Neural cell (in vitro differentiated cells): ENCODE data around the gene MYO3B. TPM values are rescaled to one million over a fixed set of nuclear protein-coding genes. Genes with fewer than 3 reads are reported as not detected.

Experiments used
- H2AFZ ChIP-seq: fragments of 200-600, 300-800 bp; sonication (generic), shearing (Covaris generic); 2 replicates; pipeline ENCODE4 v1.6.0; 2014; ENCODE audit warnings: low read depth, mild to moderate bottlenecking, antibody characterized with exemption, low read length, moderate library complexity
- H3F3A ChIP-seq: fragments of 200-600 bp; shearing (Covaris generic); 2 replicates; pipeline ENCODE4 v1.6.1; 2016; ENCODE audit warnings: mild to moderate bottlenecking, moderate library complexity, mixed read lengths, antibody characterized with exemption, low read length; ENCODE audit not compliant: insufficient read depth, poor library complexity, severe bottlenecking
- H3K27ac ChIP-seq: fragments of 200-600, 300-800 bp; sonication (generic), shearing (Covaris generic); 2 replicates; pipeline ENCODE4 v1.5.1; 2014; ENCODE audit warnings: mild to moderate bottlenecking, low read length, moderate library complexity
- H3K27me3 ChIP-seq: fragments of 300-800, 200-600 bp; sonication (generic), shearing (Covaris generic); 2 replicates; pipeline ENCODE4 v1.6.0; 2014; ENCODE audit warnings: mild to moderate bottlenecking, low read depth, low read length, moderate library complexity; ENCODE audit not compliant: insufficient read depth
- H3K36me3 ChIP-seq: fragments of 300-800, 200-600 bp; sonication (generic), shearing (Covaris generic); 2 replicates; pipeline ENCODE4 v1.5.1; 2014; ENCODE audit warnings: mild to moderate bottlenecking, antibody characterized with exemption, low read length, moderate library complexity; ENCODE audit not compliant: insufficient read depth
- H3K4me2 ChIP-seq: fragments of 300-800, 200-600 bp; sonication (generic), shearing (Covaris generic); 2 replicates; pipeline ENCODE4 v1.6.0; 2014; ENCODE audit warnings: mild to moderate bottlenecking, low read length
- H3K4me3 ChIP-seq: fragments of 300-800, 200-600 bp; sonication (generic), shearing (Covaris generic); 2 replicates; pipeline ENCODE4 v1.5.1; 2014; ENCODE audit warnings: mild to moderate bottlenecking, low read length, moderate library complexity
- H3K79me2 ChIP-seq: fragments of 200-600 bp; shearing (Covaris generic); replicated peaks from 2 replicates; pipeline ENCODE4 v1.6.0; 2014; ENCODE audit warnings: mild to moderate bottlenecking, low read length, moderate library complexity; ENCODE audit not compliant: insufficient read depth
- H3K9ac ChIP-seq: fragments of 300-800, 200-600 bp; sonication (generic), shearing (Covaris generic); 2 replicates; pipeline ENCODE4 v1.6.1; 2016; ENCODE audit warnings: mild to moderate bottlenecking, low read length, mixed read lengths
- H3K9me2 ChIP-seq: fragments of 200-600 bp; shearing (Covaris generic); 2 replicates; pipeline ENCODE4 v1.6.1; 2016; ENCODE audit warnings: mild to moderate bottlenecking, low read length, mixed read lengths; ENCODE audit not compliant: insufficient read depth
- H3K9me3 ChIP-seq: fragments of 200-600, 300-800 bp; sonication (generic), shearing (Covaris generic); 2 replicates; pipeline ENCODE4 v1.6.1; 2016; ENCODE audit warnings: mild to moderate bottlenecking, mixed run types, low read length, moderate library complexity, mixed read lengths
- H4K20me1 ChIP-seq: fragments of 200-600 bp; shearing (Covaris generic); 2 replicates; pipeline ENCODE4 v1.6.1; 2016; ENCODE audit warnings: mild to moderate bottlenecking, mixed run types; ENCODE audit not compliant: insufficient read depth
- EP300 ChIP-seq: fragments of 450-650 bp; conservative IDR thresholded peaks from 2 replicates; pipeline ENCODE4 v1.6.1; 2014; ENCODE audit warnings: antibody characterized with exemption, mild to moderate bottlenecking, moderate library complexity; ENCODE audit not compliant: poor library complexity, severe bottlenecking
- EZH2 ChIP-seq: fragments of 200-600, 300-800 bp; shearing (Covaris generic), sonication (generic); IDR thresholded peaks from 2 replicates; pipeline ENCODE4 v1.6.1; 2014; ENCODE audit warnings: antibody characterized with exemption, low read length, borderline replicate concordance, mild to moderate bottlenecking; ENCODE audit not compliant: insufficient read depth, poor library complexity, severe bottlenecking
- MXI1 ChIP-seq: fragments of 450-650 bp; conservative IDR thresholded peaks from 2 replicates; pipeline ENCODE4 v1.6.1; 2014; ENCODE audit warnings: antibody characterized with exemption, mild to moderate bottlenecking; ENCODE audit not compliant: poor library complexity, severe bottlenecking
- POLR2AphosphoS5 ChIP-seq: IDR thresholded peaks from 2 replicates; pipeline ENCODE4 v1.6.1; 2012
- RAD21 ChIP-seq: fragments of 450-650 bp; conservative IDR thresholded peaks from 2 replicates; pipeline ENCODE4 v1.6.1; 2014; ENCODE audit warnings: antibody characterized with exemption, mild to moderate bottlenecking, moderate library complexity
- REST ChIP-seq: IDR thresholded peaks from 2 replicates; pipeline ENCODE4 v1.6.1; 2012; ENCODE audit warnings: borderline replicate concordance
- SMC3 ChIP-seq: fragments of 450-650 bp; conservative IDR thresholded peaks from 2 replicates; pipeline ENCODE4 v1.6.1; 2014; ENCODE audit warnings: antibody characterized with exemption, mild to moderate bottlenecking, moderate library complexity; ENCODE audit not compliant: poor library complexity
- TAF1 ChIP-seq: IDR thresholded peaks from 2 replicates; pipeline ENCODE4 v1.6.1; 2012; ENCODE audit warnings: low read depth
- polyA plus RNA-seq: library from polyadenylated mRNA; depleted of rRNA; stranded (reverse); fragments of >200 nt; gene quantifications from 2 replicates; pipeline ENCODE4 v1.2.3, GENCODE V29; 2014
- TF ChIP-seq, protein P1 (sequence below): fragments of 450-650 bp; IDR thresholded peaks from 2 replicates; pipeline ENCODE4 v1.5.1; 2014; ENCODE audit warnings: antibody characterized with exemption, mild to moderate bottlenecking, moderate library complexity; ENCODE audit not compliant: poor library complexity, severe bottlenecking

Gene MYO3B
- polyA plus RNA-seq, 1 donor from 2014 or later: 0.11 TPM

DNA sequence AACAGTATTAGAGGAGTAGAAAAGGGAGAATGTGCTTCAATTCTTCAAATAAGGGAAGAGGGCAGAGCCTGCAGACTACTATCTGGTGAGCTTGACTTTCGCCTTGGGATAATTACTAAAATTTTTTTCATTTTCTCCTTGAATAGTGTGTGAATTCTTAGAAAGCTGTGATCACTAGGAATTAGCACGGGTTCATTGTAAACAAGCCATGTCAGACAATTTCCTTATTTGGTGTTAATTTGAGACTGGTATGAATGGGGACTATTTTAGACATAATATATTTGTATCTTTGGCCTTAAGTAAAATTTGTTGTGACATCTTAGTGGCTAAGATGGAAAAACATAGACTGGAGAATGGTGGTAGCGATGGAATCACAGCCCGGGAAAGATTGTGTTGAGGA lies 66.6 kb downstream of the MYO3B start:
- Histone ChIP-seq H3K9me3 (no peaks in the 10 kb centered on the region), H3K79me2 (no peaks in the 10 kb centered on the region), H3K4me2 (no peak overlapping the region), H3K27me3 (no peaks in the 10 kb centered on the region), H3K4me3 (no peak overlapping the region), H2AFZ (no peak overlapping the region), H3F3A (no peaks in the 10 kb centered on the region), H3K9me2 (no peaks in the 10 kb centered on the region), H4K20me1 (no peaks in the 10 kb centered on the region), H3K27ac (no peak overlapping the region), H3K9ac (no peak overlapping the region), H3K36me3 (no peaks in the 10 kb centered on the region)
- TF ChIP-seq POLR2AphosphoS5: no peak
- TF ChIP-seq RAD21: no peak
- TF ChIP-seq TAF1: no peak

DNA sequence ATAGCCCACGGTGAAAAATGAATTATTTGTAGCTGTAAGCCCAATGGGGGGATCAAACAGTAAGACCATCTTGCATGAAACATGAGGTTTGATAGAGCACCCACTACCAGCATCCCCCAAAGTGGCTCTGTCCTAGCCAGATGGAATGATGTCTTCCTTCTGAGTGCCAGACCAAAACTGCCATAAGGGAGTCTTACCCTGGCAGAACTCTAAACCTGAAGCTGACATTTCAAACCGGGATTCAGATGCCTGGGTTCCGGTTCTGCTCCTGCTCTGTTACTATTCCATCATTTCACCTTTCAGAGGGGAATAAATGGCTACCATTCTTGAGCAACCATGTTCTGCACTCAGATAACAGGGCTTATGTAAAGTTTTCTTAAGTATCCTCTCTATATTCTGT lies 67.4 kb downstream of the MYO3B start:
- Histone ChIP-seq H3K36me3 (no peaks in the 10 kb centered on the region), H3K4me3 (no peak overlapping the region), H3K27me3 (no peaks in the 10 kb centered on the region), H3K4me2 (no peak overlapping the region), H3K9me3 (no peaks in the 10 kb centered on the region), H3K27ac (no peak overlapping the region), H3K79me2 (no peaks in the 10 kb centered on the region), H3F3A (no peaks in the 10 kb centered on the region), H3K9ac (no peak overlapping the region), H3K9me2 (no peaks in the 10 kb centered on the region), H4K20me1 (no peaks in the 10 kb centered on the region), H2AFZ (no peak overlapping the region)
- TF ChIP-seq MXI1 (no peak), REST (no peak), SMC3 (no peak), TAF1 (no peak), EP300 (no peak), RAD21 (no peak), EZH2 (no peak), POLR2AphosphoS5 (no peak)
- TF ChIP-seq, protein P1, sequence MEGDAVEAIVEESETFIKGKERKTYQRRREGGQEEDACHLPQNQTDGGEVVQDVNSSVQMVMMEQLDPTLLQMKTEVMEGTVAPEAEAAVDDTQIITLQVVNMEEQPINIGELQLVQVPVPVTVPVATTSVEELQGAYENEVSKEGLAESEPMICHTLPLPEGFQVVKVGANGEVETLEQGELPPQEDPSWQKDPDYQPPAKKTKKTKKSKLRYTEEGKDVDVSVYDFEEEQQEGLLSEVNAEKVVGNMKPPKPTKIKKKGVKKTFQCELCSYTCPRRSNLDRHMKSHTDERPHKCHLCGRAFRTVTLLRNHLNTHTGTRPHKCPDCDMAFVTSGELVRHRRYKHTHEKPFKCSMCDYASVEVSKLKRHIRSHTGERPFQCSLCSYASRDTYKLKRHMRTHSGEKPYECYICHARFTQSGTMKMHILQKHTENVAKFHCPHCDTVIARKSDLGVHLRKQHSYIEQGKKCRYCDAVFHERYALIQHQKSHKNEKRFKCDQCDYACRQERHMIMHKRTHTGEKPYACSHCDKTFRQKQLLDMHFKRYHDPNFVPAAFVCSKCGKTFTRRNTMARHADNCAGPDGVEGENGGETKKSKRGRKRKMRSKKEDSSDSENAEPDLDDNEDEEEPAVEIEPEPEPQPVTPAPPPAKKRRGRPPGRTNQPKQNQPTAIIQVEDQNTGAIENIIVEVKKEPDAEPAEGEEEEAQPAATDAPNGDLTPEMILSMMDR: no peak

GRCh38 chr2:170247333-170247732 lies 69.4 kb downstream of the MYO3B start:
- Histone ChIP-seq H3K36me3 (no peaks in the 10 kb centered on the region), H3K4me3 (no peak overlapping the region), H3K9me2 (no peaks in the 10 kb centered on the region), H3K9ac (no peak overlapping the region), H2AFZ (no peak overlapping the region), H4K20me1 (no peaks in the 10 kb centered on the region), H3K27ac (no peak overlapping the region), H3F3A (no peaks in the 10 kb centered on the region), H3K27me3 (no peaks in the 10 kb centered on the region), H3K9me3 (no peaks in the 10 kb centered on the region), H3K79me2 (no peaks in the 10 kb centered on the region), H3K4me2 (no peak overlapping the region)
- TF ChIP-seq EP300 (no peak), POLR2AphosphoS5 (no peak), TAF1 (no peak), EZH2 (no peak), RAD21 (no peak), REST (no peak), MXI1 (no peak), SMC3 (no peak)
- TF ChIP-seq, protein P1: no peak
